ENCODE results near the gene COL4A1. TPM values are rescaled to one million over a fixed set of nuclear protein-coding genes. Genes with fewer than 3 reads are reported as not detected.

Gene COL4A1
- polyA plus RNA-seq, 12 donors, result 354 to 839 (median 642) TPM

- peak; percentile 66 for DNase-seq
These were observed 44.3 kb downstream of the COL4A1 start for GRCh38 chr13:110262508-110263291.

GRCh38 chr13:110262082-110262436 lies 44.9 kb downstream of the COL4A1 start:
- no peak for DNase-seq

DNA sequence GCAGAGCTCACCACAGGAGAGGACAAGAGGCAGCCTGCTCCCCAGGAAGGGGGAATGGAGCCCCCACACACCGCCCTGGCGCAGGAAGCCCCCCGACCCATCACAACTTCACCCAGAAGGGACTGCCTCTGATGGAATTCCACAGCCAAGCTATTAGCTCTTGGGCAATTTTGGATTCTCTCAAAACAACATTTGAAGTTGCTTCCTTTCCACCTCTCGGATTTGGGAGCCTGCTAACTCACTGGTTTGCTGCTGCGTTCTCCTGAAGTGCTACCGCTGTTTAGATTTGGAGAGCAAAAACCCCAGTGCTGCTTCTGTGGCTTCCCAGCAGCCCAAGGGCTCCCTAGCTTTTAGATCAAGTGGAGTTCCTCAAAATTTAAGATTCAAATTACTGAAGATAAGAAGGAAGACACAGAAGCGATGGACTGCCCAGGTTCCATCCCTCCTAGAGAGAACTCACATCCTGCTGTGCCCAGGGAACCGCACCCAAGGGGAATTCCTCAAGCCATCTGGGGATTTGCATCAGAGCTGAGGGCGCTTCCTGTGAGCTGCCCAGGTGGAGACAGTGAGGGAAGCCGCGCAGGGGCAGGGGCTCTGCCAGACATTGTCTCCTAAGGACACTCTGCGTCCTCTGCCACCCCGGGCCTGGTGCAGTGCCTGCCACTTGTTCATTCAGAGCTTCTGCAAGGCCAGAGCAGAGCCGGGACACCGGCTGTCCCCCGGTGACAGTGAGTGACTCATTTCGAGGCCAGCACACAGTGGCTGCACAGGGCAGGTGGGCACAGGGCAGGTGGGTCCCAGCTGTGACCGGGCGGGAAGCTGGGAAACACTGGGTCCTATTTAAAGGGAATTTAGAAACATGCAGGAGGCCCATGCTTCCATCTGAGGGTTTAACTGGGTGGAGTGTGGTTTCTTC lies 45.5 kb downstream of the COL4A1 start:
- no peak for DNase-seq

DNA sequence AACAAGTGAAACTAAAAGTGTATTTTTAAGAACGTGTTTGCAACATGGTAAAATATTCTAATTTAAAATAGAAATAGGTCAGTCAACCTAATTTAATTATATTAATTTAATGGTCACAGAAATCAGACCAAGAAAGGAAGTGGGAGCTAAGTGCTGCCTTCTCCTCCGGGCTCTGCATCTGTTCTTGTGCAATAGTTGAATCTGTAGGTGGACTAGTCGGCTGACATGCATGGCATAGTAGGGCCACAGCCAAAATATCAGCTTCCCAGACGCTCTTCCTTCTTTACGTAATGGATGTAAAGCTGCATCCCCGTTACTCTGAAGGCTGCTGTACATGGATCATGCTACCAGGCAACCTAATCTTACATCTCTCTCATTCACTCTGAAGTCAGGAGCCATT lies 47.3 kb downstream of the COL4A1 start:
- DNase-seq, result no peak

- DNase-seq, result no peak
These were observed 47.9 kb downstream of the COL4A1 start for GRCh38 chr13:110258876-110259631.

- DNase-seq, result no peak
These were observed 49.5 kb downstream of the COL4A1 start for GRCh38 chr13:110257408-110257807.

DNA sequence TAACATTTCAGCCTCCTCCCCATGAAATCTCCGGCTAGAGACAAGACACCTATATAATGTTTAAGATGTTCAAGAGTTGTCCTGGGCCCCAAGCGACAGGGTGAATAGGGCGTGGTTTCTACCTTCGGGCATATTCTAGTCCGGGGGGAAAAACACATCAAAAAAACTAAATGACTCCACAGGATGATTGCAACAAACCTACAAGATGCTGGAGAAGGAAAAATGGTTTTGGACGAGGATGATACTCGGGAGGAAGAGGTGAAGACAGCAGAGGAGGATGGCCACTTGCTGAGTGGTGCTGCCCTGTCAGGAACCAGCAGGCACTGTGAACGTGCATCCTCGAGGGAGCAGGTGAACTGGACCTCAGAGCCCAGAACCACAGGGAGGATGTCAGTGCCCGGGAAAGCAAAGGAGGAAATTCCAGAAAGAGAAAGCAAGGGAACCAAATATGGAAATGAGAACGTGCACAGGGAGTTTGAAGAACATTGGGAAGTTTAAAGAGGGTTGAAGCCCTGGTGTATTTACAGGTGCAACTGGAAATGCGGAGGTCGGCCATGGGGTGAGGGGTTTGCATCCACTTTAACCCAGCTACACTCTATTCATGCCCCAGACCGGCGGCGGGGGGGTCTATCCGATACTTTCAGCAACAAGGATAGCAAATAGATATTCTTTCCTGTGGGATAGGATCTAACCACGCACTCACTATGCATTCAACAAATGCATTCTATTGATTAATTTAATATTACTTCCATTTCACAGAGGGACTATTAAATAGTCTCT lies 50.6 kb downstream of the COL4A1 start:
- no peak for DNase-seq

- DNase-seq, result no peak
These were observed 52.0 kb downstream of the COL4A1 start for GRCh38 chr13:110254751-110255553.

DNA sequence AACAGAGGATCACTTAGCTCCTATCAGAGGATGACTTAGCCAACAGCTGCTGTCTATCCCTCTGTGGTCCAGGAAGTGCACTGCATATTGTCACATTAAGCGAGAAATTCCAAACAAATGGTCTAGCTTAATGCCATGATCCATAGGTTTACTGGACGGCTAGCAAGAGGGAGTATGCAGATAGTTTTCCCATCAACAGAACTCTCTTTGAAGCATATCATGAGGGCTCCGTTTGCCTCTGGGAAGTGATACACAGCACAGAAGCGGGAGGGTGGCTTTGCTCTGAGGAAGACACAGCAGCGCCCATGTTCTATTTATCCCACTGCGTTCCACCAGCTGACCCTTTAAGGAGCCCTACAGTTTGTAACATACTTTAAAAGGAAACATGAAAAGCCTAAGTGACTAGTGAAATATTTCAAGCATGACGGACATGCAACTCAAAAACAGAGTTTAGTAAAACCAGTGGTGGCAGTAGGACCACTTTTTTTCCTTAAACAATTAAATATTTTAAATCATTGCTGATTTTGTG lies 52.7 kb downstream of the COL4A1 start:
- DNase-seq, result no peak

GRCh38 chr13:110251193-110251819 lies 55.7 kb downstream of the COL4A1 start:
- DNase-seq, result no peak

- DNase-seq, result no peak
These were observed 56.6 kb downstream of the COL4A1 start for GRCh38 chr13:110250258-110250891.

- DNase-seq, result no peak
These were observed 57.6 kb downstream of the COL4A1 start for GRCh38 chr13:110249326-110249725.

GRCh38 chr13:110248449-110249143 lies 58.4 kb downstream of the COL4A1 start:
- DNase-seq, result no peak

- DNase-seq, result no peak
These were observed 60.4 kb downstream of the COL4A1 start for GRCh38 chr13:110246530-110246929.

DNA sequence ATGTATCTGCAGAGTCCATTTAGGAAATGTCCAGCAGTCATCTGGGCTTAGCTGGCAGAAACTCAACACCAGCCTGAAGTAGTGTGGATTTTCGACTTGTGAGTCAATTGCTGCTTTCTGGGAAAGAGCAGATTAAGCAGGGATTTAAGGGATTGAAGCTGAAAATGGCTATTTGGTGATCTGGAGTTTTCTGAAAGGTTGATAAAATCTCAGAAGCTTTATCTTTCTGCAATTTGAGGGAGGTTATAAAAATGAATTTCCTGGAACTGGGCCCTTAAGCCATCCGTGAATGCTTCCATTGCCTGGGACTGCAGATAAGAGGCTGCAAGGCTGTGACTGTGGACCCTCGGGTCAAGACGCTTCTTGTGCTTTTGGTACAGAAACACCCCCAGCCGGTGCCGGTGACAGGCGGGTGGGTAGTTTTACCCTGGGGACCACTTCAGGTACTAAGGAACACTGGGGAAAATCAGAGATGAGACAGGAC lies 61.5 kb downstream of the COL4A1 start:
- no peak for DNase-seq

DNA sequence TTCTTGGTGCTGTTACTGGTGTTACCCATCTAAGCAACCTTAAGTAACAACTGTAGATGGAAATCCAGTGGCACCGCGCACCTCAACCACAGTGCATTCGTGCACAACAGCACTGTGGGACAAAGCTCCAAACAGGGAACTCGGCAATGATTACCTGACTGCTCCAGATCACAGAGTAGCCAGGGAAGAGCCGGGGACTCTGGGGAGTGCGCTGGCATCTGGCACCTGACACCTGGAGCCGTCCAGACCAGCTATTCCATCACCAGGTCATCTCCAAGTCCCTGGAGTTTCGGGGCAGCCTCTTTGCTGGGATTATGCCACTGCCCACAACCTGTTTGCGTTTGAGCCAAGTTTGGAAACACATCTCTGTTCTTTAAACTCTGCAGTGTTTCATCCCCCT lies 62.0 kb downstream of the COL4A1 start:
- DNase-seq, result no peak

GRCh38 chr13:110244071-110244830 lies 62.7 kb downstream of the COL4A1 start:
- DNase-seq, result peak; percentile 94

- DNase-seq, result no peak
These were observed 64.3 kb downstream of the COL4A1 start for GRCh38 chr13:110242615-110243014.
